ENCODE data around the gene MGAT5B.

- no peak for TF ChIP-seq EZH2phosphoT487 (IDR thresholded peaks at IDR 0.05; ENCODE audit: insufficient read depth, low read depth)
- no peak for TF ChIP-seq EZH2 (IDR thresholded peaks at IDR 0.05; ENCODE audit: insufficient read depth, poor library complexity, severe bottlenecking)
These were observed 87.0 kb downstream of the MGAT5B start for GRCh38 chr17:76955191-76955590.
